Ishikawa (cell line): Measurements from ENCODE around the gene POLR3E.

ENCODE experiments used
- CEBPB ChIP-seq: IDR thresholded peaks from 2 replicates; pipeline ENCODE4 v1.6.1; 2012
- CREB1 ChIP-seq: IDR thresholded peaks from 2 replicates; pipeline ENCODE4 v1.6.1; 2012; ENCODE audit warnings: low read depth
- EGR1 ChIP-seq: IDR thresholded peaks from 2 replicates; pipeline ENCODE4 v1.6.1; 2012
- EP300 ChIP-seq: IDR thresholded peaks from 2 replicates; pipeline ENCODE4 v1.6.1; 2012; ENCODE audit warnings: borderline replicate concordance
- FOXM1 ChIP-seq: IDR thresholded peaks from 2 replicates; pipeline ENCODE4 v1.6.1; 2012; ENCODE audit warnings: low read depth, borderline replicate concordance
- MAX ChIP-seq: IDR thresholded peaks from 2 replicates; pipeline ENCODE4 v1.6.1; 2012
- NFIC ChIP-seq: IDR thresholded peaks from 2 replicates; pipeline ENCODE4 v1.6.1; 2012
- RAD21 ChIP-seq: IDR thresholded peaks from 2 replicates; pipeline ENCODE4 v1.6.1; 2012; ENCODE audit warnings: low read depth
- REST ChIP-seq: IDR thresholded peaks from 2 replicates; pipeline ENCODE4 v1.6.1; 2012; ENCODE audit warnings: low read depth, mild to moderate bottlenecking
- TAF1 ChIP-seq: IDR thresholded peaks from 2 replicates; pipeline ENCODE4 v1.6.1; 2012; ENCODE audit warnings: low read depth, mild to moderate bottlenecking
- TCF12 ChIP-seq: IDR thresholded peaks from 2 replicates; pipeline ENCODE4 v1.6.1; 2012; ENCODE audit warnings: low read depth
- TEAD4 ChIP-seq: IDR thresholded peaks from 2 replicates; pipeline ENCODE4 v1.6.1; 2012
- USF1 ChIP-seq: IDR thresholded peaks from 2 replicates; pipeline ENCODE4 v1.6.1; 2012
- YY1 ChIP-seq: IDR thresholded peaks from 2 replicates; pipeline ENCODE4 v1.6.1; 2012; ENCODE audit warnings: low read depth
- ZBTB7A ChIP-seq: IDR thresholded peaks from 2 replicates; pipeline ENCODE4 v1.6.1; 2012; ENCODE audit warnings: low read depth

POLR3E gene

GRCh38 chr16:22313876-22314470 lies 16.8 kb downstream of the POLR3E start:
- TF ChIP-seq FOXM1, result no peak

GRCh38 chr16:22314661-22315626 lies 17.7 kb downstream of the POLR3E start:
- no peak for TF ChIP-seq EP300
- no peak for TF ChIP-seq ZBTB7A
- no peak for TF ChIP-seq REST
- TF ChIP-seq NFIC, result no peak
- no peak for TF ChIP-seq TAF1
- no peak for TF ChIP-seq CREB1

GRCh38 chr16:22315979-22316378 lies 18.8 kb downstream of the POLR3E start:
- TF ChIP-seq CEBPB, result no peak
- TF ChIP-seq REST, result no peak
- TF ChIP-seq RAD21, result no peak
- TF ChIP-seq YY1, result no peak
- TF ChIP-seq MAX, result no peak
- TF ChIP-seq ZBTB7A, result no peak
- TF ChIP-seq NFIC, result no peak
- no peak for TF ChIP-seq EP300
- TF ChIP-seq TEAD4, result no peak
- TF ChIP-seq CREB1, result no peak
- TF ChIP-seq TCF12, result no peak
- no peak for TF ChIP-seq USF1
- no peak for TF ChIP-seq TAF1
- no peak for TF ChIP-seq FOXM1
- no peak for TF ChIP-seq EGR1

GRCh38 chr16:22316411-22316811 lies 19.2 kb downstream of the POLR3E start:
- TF ChIP-seq FOXM1 (no peak), EP300 (no peak), TEAD4 (no peak), MAX (no peak), NFIC (no peak), REST (no peak), ZBTB7A (no peak), TAF1 (no peak), EGR1 (no peak), CEBPB (no peak), CREB1 (no peak), USF1 (no peak), YY1 (no peak), TCF12 (no peak), RAD21 (no peak)
